Liver (tissue), 9 donors: Measurements from ENCODE around the gene CACNA1E. TPM values are rescaled to one million over a fixed set of nuclear protein-coding genes. Genes with fewer than 3 reads are reported as not detected.
A peak's percentile ranks its signal among the peaks of the same experiment; 100 is the strongest.

Experiments
- DNase-seq: peaks from one replicate; pipeline ENCODE4 v3.0.0-alpha.2; 2017; ENCODE audit warnings: low spot score
- H3K27ac ChIP-seq, 2 donors: one replicate each; pipeline ENCODE4 v1.7.0; 2013; ENCODE audit warnings: inconsistent platforms in 2 of 2, low read length in 2 of 2, control low read depth in 1 of 2, low read depth in 1 of 2, mild to moderate bottlenecking in 1 of 2
- H3K27me3 ChIP-seq, 4 donors: one replicate each; pipeline versions ENCODE4 v1.6.1 to v1.7.0; 2013; ENCODE audit warnings: low read length in 3 of 4, inconsistent platforms in 1 of 4, mild to moderate bottlenecking in 1 of 4, moderate library complexity in 1 of 4; ENCODE audit not compliant: control insufficient read depth in 4 of 4, insufficient read depth in 4 of 4
- H3K36me3 ChIP-seq, 4 donors: one replicate each; pipeline versions ENCODE4 v1.6.1 to v1.7.0; 2013; ENCODE audit warnings: low read length in 3 of 4, mild to moderate bottlenecking in 3 of 4, low read depth in 1 of 4, moderate library complexity in 1 of 4; ENCODE audit not compliant: control insufficient read depth in 4 of 4, insufficient read depth in 3 of 4
- H3K4me1 ChIP-seq, 4 donors: one replicate each; pipeline versions ENCODE4 v1.6.1 to v1.7.0; 2013; ENCODE audit warnings: low read length in 3 of 4, mild to moderate bottlenecking in 3 of 4, moderate library complexity in 1 of 4; ENCODE audit not compliant: control insufficient read depth in 4 of 4, insufficient read depth in 4 of 4
- H3K4me3 ChIP-seq, 3 donors: one replicate each; pipeline versions ENCODE4 v1.6.1 to v1.7.0; 2013; ENCODE audit warnings: low read length in 3 of 3, control low read depth in 1 of 3, low read depth in 1 of 3, mild to moderate bottlenecking in 1 of 3
- H3K9ac ChIP-seq, 2 donors: one replicate each; pipeline ENCODE4 v1.7.0; 2013; ENCODE audit warnings: low read length in 2 of 2, mild to moderate bottlenecking in 2 of 2, moderate library complexity in 2 of 2, control low read depth in 1 of 2, low read depth in 1 of 2
- H3K9me3 ChIP-seq, 4 donors: one replicate each; pipeline versions ENCODE4 v1.6.1 to v1.7.0; 2013; ENCODE audit warnings: low read length in 3 of 4; ENCODE audit not compliant: control insufficient read depth in 4 of 4
- CTCF ChIP-seq: fragments of 150-350 bp; IDR thresholded peaks from 2 replicates; pipeline ENCODE4 v1.5.1; 2017; ENCODE audit warnings: improper control_type of control experiment, low read depth, low read length; ENCODE audit not compliant: missing input control
- EGR1 ChIP-seq, 2 donors: IDR thresholded peaks; 2 replicates each; pipeline ENCODE4 v1.6.1; 2016 to 2018; ENCODE audit warnings: antibody characterized with exemption in 2 of 2, low read depth in 2 of 2
- FOXA1 ChIP-seq: IDR thresholded peaks from 2 replicates; pipeline ENCODE4 v1.6.1; 2016; ENCODE audit warnings: antibody characterized with exemption
- GABPA ChIP-seq, 2 donors: IDR thresholded peaks in 1 of 2; conservative IDR thresholded peaks in 1 of 2; 2 replicates each; pipeline ENCODE4 v1.6.1; 2016; ENCODE audit warnings: antibody characterized with exemption in 2 of 2, mild to moderate bottlenecking in 1 of 2, moderate library complexity in 1 of 2
- HNF4A ChIP-seq, 2 donors: conservative IDR thresholded peaks; 2 replicates each; pipeline ENCODE4 v1.6.1; 2016; ENCODE audit warnings: antibody characterized with exemption in 2 of 2, mild to moderate bottlenecking in 2 of 2
- HNF4G ChIP-seq: IDR thresholded peaks from 2 replicates; pipeline ENCODE4 v1.6.1; 2016; ENCODE audit warnings: antibody characterized with exemption
- JUND ChIP-seq, 2 donors: IDR thresholded peaks; 2 replicates each; pipeline ENCODE4 v1.6.1; 2016; ENCODE audit warnings: antibody characterized with exemption in 2 of 2
- NR2F2 ChIP-seq: IDR thresholded peaks from 2 replicates; pipeline ENCODE4 v1.6.1; 2016; ENCODE audit warnings: antibody characterized with exemption
- RAD21 ChIP-seq, 2 donors: IDR thresholded peaks; 2 replicates each; pipeline ENCODE4 v1.6.1; 2016; ENCODE audit warnings: antibody characterized with exemption in 2 of 2, mild to moderate bottlenecking in 2 of 2
- RXRA ChIP-seq, 2 donors: IDR thresholded peaks; 2 replicates each; pipeline ENCODE4 v1.6.1; 2017 to 2018; ENCODE audit warnings: antibody characterized with exemption in 2 of 2, mild to moderate bottlenecking in 1 of 2
- SP1 ChIP-seq: IDR thresholded peaks from 2 replicates; pipeline ENCODE4 v1.6.1; 2018; ENCODE audit warnings: antibody characterized with exemption, mild to moderate bottlenecking
- TAF1 ChIP-seq: conservative IDR thresholded peaks from 2 replicates; pipeline ENCODE4 v1.6.1; 2016; ENCODE audit warnings: antibody characterized with exemption, mild to moderate bottlenecking
- YY1 ChIP-seq: IDR thresholded peaks from 2 replicates; pipeline ENCODE4 v1.6.1; 2016; ENCODE audit warnings: antibody characterized with exemption, mild to moderate bottlenecking
- WGBS: extraction: QIAGEN DNeasy Blood & Tissue Kit; methylation state at CpG from one replicate; pipeline ENCODE4 v1.1.7; 2013; 5-methylcytosine and 5-hydroxymethylcytosine counted together
- polyA plus RNA-seq, 2 donors: library from polyadenylated mRNA; stranded (reverse) in 1 of 2; unstranded in 1 of 2; fragments of 200-250 nt in 1 of 2; fragments of >200 nt in 1 of 2; fragmentation: Nextera tagmentation in 1 of 2; extraction: Ambion mirVana in 1 of 2; gene quantifications; one replicate each; pipeline versions ENCODE4 v1.2.1 to v1.2.3, GENCODE V29; 2013 to 2015
- total RNA-seq, 2 donors: library from RNA; depleted of rRNA; stranded (reverse); fragments of >200 nt; gene quantifications; one replicate each; pipeline ENCODE4 v1.2.3, GENCODE V29; 2014
- TF ChIP-seq, protein P1 (sequence below): IDR thresholded peaks from 2 replicates; pipeline ENCODE4 v1.6.1; 2016; ENCODE audit warnings: antibody characterized with exemption
- donor health status: healthy.
- donor health status: healthy.
- donor health status: healthy.
- donor health status: healthy.
- donor health status: healthy.

Gene CACNA1E
- total and polyA plus RNA-seq, 4 donors = under 0.01 to 0.08 (median 0.01) TPM; not detected in 1

DNA sequence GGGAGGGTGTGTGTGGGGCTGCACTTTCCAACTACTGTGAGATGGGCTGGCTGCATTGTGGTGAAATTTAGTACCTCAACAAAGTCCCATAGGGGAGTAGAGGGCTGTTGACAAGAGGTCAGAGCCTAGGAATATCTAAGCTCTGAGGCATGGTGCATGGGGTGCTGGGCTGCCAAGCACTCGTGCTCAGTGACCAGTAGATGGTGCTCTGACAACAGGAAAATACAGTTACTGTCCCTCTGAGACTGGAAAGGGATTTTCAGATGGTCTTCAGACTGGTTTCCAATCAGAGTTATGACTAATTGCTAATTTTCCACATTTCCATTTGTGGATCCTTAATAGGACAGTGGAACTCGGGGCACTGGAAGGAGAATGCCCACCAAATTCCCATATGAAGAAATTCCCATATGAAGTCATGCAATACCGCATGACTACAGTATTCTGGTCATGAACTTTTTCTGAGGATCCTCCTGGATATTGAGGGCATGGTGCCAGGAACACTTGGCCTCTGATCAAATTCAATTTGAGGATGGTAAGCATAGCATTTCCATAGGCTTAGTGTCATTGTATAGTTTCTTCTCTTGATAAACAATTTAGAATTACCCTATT lies 4.1 kb upstream of the CACNA1E start (continued):
- TF ChIP-seq CTCF = peak; percentile 87
- no peak for TF ChIP-seq JUND (IDR thresholded peaks at IDR 0.05)
- no peak for TF ChIP-seq SP1
- TF ChIP-seq EGR1 (IDR thresholded peaks at IDR 0.05; ENCODE audit: low read depth in 2 of 2) = no peak

GRCh38 chr1:181482001-181482430 lies 1.3 kb upstream of the CACNA1E start:
- 15% methylated on average over 36 of the region's 36 CpGs for WGBS
- peak overlapping the region in 1 of 3 donors; percentile 25 for H3K4me3 ChIP-seq
- H3K27me3 ChIP-seq = peaks cover 0 to 22% (median 18%) of the 10 kb centered on the region in 4 donors
- H3K4me1 ChIP-seq = peaks cover 0 to 19% (median 4%) of the 10 kb centered on the region in 4 donors
- H3K36me3 ChIP-seq = no peaks in the 10 kb centered on the region
- TF ChIP-seq CTCF = no peak
- TF ChIP-seq, protein P1, sequence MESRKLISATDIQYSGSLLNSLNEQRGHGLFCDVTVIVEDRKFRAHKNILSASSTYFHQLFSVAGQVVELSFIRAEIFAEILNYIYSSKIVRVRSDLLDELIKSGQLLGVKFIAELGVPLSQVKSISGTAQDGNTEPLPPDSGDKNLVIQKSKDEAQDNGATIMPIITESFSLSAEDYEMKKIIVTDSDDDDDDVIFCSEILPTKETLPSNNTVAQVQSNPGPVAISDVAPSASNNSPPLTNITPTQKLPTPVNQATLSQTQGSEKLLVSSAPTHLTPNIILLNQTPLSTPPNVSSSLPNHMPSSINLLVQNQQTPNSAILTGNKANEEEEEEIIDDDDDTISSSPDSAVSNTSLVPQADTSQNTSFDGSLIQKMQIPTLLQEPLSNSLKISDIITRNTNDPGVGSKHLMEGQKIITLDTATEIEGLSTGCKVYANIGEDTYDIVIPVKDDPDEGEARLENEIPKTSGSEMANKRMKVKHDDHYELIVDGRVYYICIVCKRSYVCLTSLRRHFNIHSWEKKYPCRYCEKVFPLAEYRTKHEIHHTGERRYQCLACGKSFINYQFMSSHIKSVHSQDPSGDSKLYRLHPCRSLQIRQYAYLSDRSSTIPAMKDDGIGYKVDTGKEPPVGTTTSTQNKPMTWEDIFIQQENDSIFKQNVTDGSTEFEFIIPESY = no peak
- no peak for TF ChIP-seq RAD21 (IDR thresholded peaks at IDR 0.05)
- no peak for TF ChIP-seq HNF4G
- no peak for TF ChIP-seq YY1
- no peak for TF ChIP-seq GABPA (IDR thresholded peaks at IDR 0.05 in 1 of 2, conservative IDR thresholded peaks at IDR 0.05 in 1 of 2)
- no peak for TF ChIP-seq NR2F2
- no peak for TF ChIP-seq TAF1
- TF ChIP-seq EGR1 (IDR thresholded peaks at IDR 0.05; ENCODE audit: low read depth in 2 of 2) = no peak
- no peak for TF ChIP-seq JUND (IDR thresholded peaks at IDR 0.05)
- TF ChIP-seq HNF4A (conservative IDR thresholded peaks at IDR 0.05) = no peak
- no peak for TF ChIP-seq RXRA (IDR thresholded peaks at IDR 0.05)
- no peak for TF ChIP-seq FOXA1
- TF ChIP-seq SP1 = no peak
- H3K9ac ChIP-seq = no peak overlapping the region
- no peaks in the 10 kb centered on the region for H3K9me3 ChIP-seq
- DNase-seq = no peak
- no peak overlapping the region for H3K27ac ChIP-seq
